SK-N-MC (cell line): Measurements from ENCODE around the gene MINAR2.

Experiments
- DNase-seq: peaks from one replicate; pipeline ENCODE4 v3.0.0-alpha.2; 2011; ENCODE audit warnings: low read depth, low spot score
- H3K27ac ChIP-seq: fragments of 200-600 bp; sonication (generic); 2 replicates; pipeline ENCODE4 v1.5.1; 2016; ENCODE audit warnings: mixed run types
- H3K36me3 ChIP-seq: fragments of 200-600 bp; sonication (generic); 2 replicates; pipeline ENCODE4 v1.6.1; 2017; ENCODE audit warnings: antibody characterized with exemption, low read length, mixed read lengths; ENCODE audit not compliant: insufficient read depth
- H3K4me3 ChIP-seq: fragments of 200-600 bp; sonication (generic); 2 replicates; pipeline ENCODE4 v1.5.1; 2016
- H3K9ac ChIP-seq: fragments of 200-600 bp; sonication (generic); 2 replicates; pipeline ENCODE4 v1.8.0; 2017; ENCODE audit warnings: mixed run types, mixed read lengths; ENCODE audit not compliant: insufficient read length
- H3K9me3 ChIP-seq: fragments of 200-600 bp; sonication (generic); 2 replicates; pipeline ENCODE4 v1.6.1; 2017; ENCODE audit warnings: low read depth, mild to moderate bottlenecking, antibody characterized with exemption, low read length, moderate library complexity, mixed read lengths
- EZH2 ChIP-seq: fragments of 200-600 bp; sonication (generic); IDR thresholded peaks from one replicate; pipeline ENCODE4 v1.6.1; 2017; ENCODE audit warnings: antibody characterized with exemption
- FOXP2 ChIP-seq: optimal IDR thresholded peaks from 2 replicates; pipeline ENCODE3; 2011; ENCODE audit warnings: mild to moderate bottlenecking, moderate library complexity; ENCODE audit not compliant: insufficient read depth; ENCODE audit errors: extremely low read length, control extremely low read depth
- POLR2AphosphoS5 ChIP-seq: IDR thresholded peaks from 2 replicates; pipeline ENCODE4 v1.6.1; 2012; ENCODE audit warnings: mild to moderate bottlenecking, low read depth, low read length, borderline replicate concordance

Gene MINAR2

GRCh38 chr5:129747572-129748407, at the start of gene MINAR2:
MINAR2 (plus strand) TSS chr5:129748094; CDS start chr5:129748191, 97 bp downstream.
- H3K4me3 ChIP-seq = no peak within 1 kb of the TSS
- no peak for TF ChIP-seq POLR2AphosphoS5
- TF ChIP-seq EZH2 = no peak
- no peak within 1 kb of the TSS for H3K27ac ChIP-seq
- H3K9ac ChIP-seq = no peak within 1 kb of the TSS
- DNase-seq = no peak
- H3K9me3 ChIP-seq = no peaks in the 10 kb centered on the region
- no peaks in the 10 kb centered on the region for H3K36me3 ChIP-seq

- TF ChIP-seq POLR2AphosphoS5 (no peak), EZH2 (no peak), FOXP2 (no peak)
- no peaks in the 10 kb centered on the region for H3K36me3 ChIP-seq
- DNase-seq = no peak
- no peak overlapping the region for H3K27ac ChIP-seq
- H3K9me3 ChIP-seq = no peaks in the 10 kb centered on the region
- no peak overlapping the region for H3K4me3 ChIP-seq
- H3K9ac ChIP-seq = no peak overlapping the region
Measured at GRCh38 chr5:129698661-129699060, 49.2 kb upstream of the MINAR2 start.

GRCh38 chr5:129716235-129716634, 31.7 kb upstream of the MINAR2 start:
- no peaks in the 10 kb centered on the region for H3K9me3 ChIP-seq
- H3K27ac ChIP-seq = no peak overlapping the region
- no peak for DNase-seq
- no peak overlapping the region for H3K9ac ChIP-seq
- TF ChIP-seq EZH2 = no peak
- TF ChIP-seq FOXP2 = no peak
- TF ChIP-seq POLR2AphosphoS5 = no peak
- no peak overlapping the region for H3K4me3 ChIP-seq
- H3K36me3 ChIP-seq = no peaks in the 10 kb centered on the region

- Histone ChIP-seq H3K4me3 (no peak overlapping the region), H3K36me3 (no peaks in the 10 kb centered on the region), H3K9me3 (no peaks in the 10 kb centered on the region), H3K27ac (no peak overlapping the region), H3K9ac (no peak overlapping the region)
- TF ChIP-seq FOXP2 (no peak), POLR2AphosphoS5 (no peak)
- no peak for DNase-seq
Measured at GRCh38 chr5:129716651-129717050, 31.2 kb upstream of the MINAR2 start.

GRCh38 chr5:129717751-129718310, 30.1 kb upstream of the MINAR2 start:
- Histone ChIP-seq H3K36me3 (no peaks in the 10 kb centered on the region), H3K27ac (no peak overlapping the region), H3K9ac (no peak overlapping the region), H3K9me3 (no peaks in the 10 kb centered on the region), H3K4me3 (no peak overlapping the region)
- DNase-seq = no peak
- TF ChIP-seq POLR2AphosphoS5 (no peak), FOXP2 (no peak), EZH2 (no peak)

- Histone ChIP-seq H3K9ac (no peak overlapping the region), H3K27ac (no peak overlapping the region), H3K36me3 (no peaks in the 10 kb centered on the region), H3K9me3 (no peaks in the 10 kb centered on the region), H3K4me3 (no peak overlapping the region)
- DNase-seq = no peak
- TF ChIP-seq POLR2AphosphoS5 (no peak), FOXP2 (no peak)
Measured at GRCh38 chr5:129718471-129719090, 29.3 kb upstream of the MINAR2 start.

GRCh38 chr5:129724222-129724621, 23.7 kb upstream of the MINAR2 start:
- Histone ChIP-seq H3K9me3 (no peaks in the 10 kb centered on the region), H3K27ac (no peak overlapping the region), H3K4me3 (no peak overlapping the region), H3K9ac (no peak overlapping the region), H3K36me3 (no peaks in the 10 kb centered on the region)
- TF ChIP-seq POLR2AphosphoS5 (no peak), EZH2 (no peak), FOXP2 (no peak)
- DNase-seq = no peak

GRCh38 chr5:129724647-129725046, 23.2 kb upstream of the MINAR2 start:
- no peak overlapping the region for H3K27ac ChIP-seq
- H3K9ac ChIP-seq = no peak overlapping the region
- H3K9me3 ChIP-seq = no peaks in the 10 kb centered on the region
- DNase-seq = no peak
- H3K4me3 ChIP-seq = no peak overlapping the region
- H3K36me3 ChIP-seq = no peaks in the 10 kb centered on the region
- TF ChIP-seq EZH2 (no peak), FOXP2 (no peak), POLR2AphosphoS5 (no peak)
